Measurements from ENCODE around the gene RRP1. TPM values are rescaled to one million over a fixed set of nuclear protein-coding genes. Genes with fewer than 3 reads are reported as not detected.

RRP1 gene
- total RNA-seq, 3 donors from 2014 or later, result 15.9 to 16.3 (median 16.3) TPM

DNA sequence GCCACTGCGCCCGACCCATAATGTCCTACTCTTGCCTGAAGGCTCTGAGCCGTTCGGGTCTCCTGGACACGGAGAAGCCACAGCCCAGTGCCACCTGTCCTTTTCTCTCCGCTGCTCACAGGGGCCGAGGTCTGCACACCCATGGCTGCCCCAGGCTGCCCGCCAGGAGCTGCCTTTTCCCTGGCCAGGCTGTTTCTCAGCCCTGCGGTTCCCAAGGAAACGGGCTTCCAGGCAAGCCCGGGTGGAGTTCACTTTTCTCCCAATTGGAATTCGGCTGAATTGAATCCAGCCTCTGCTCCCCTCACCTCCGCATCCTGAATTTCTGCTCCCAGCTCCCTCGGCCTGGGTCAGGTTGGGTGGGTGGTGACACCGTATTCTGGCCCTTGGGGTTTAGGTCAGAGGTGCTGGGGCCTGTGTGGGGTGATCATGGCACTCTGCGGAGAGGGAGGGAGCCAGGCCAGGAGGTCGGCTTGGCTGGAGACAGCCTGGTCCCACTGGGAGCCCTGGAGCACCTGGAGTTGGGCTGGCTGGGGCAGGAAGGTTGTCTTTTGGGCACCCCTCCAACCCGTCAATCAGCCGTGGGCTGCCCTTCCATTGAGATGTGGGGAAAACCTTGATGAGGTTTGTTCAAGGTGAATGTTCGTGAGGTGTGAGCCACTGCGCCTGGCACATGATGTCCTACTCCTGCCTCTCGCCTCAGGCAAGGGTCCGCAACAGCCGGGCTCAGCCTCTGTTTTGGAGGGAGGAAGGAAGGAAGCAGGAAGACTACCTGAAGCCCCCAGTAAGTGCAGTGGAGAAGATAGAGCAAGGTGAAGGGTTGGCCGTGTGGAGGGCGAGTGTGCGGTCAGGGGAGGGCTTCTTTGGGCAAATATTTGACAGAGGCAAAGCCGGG, 25.1 kb downstream of the RRP1 start:
- ATAC-seq (no peak), DNase-seq (peak in 1 of 3 donors; percentile 48)
- Histone ChIP-seq H3K4me3 (no peak overlapping the region), H3K36me3 (ENCODE audit: low read depth) (no peaks in the 10 kb centered on the region), H3K9me3 (peaks cover 6% of the 10 kb centered on the region), H3K4me1 (ENCODE audit: low read depth) (peaks cover 22% of the 10 kb centered on the region)
- intact Hi-C loops (cut with DNase I, micrococcal nuclease), result loop anchor here in 1 of 2 donors (5.0 kb wide), 1 partner anchor 163 kb away; no protein-coding TSS in a partner anchor
- TF ChIP-seq, protein P1, sequence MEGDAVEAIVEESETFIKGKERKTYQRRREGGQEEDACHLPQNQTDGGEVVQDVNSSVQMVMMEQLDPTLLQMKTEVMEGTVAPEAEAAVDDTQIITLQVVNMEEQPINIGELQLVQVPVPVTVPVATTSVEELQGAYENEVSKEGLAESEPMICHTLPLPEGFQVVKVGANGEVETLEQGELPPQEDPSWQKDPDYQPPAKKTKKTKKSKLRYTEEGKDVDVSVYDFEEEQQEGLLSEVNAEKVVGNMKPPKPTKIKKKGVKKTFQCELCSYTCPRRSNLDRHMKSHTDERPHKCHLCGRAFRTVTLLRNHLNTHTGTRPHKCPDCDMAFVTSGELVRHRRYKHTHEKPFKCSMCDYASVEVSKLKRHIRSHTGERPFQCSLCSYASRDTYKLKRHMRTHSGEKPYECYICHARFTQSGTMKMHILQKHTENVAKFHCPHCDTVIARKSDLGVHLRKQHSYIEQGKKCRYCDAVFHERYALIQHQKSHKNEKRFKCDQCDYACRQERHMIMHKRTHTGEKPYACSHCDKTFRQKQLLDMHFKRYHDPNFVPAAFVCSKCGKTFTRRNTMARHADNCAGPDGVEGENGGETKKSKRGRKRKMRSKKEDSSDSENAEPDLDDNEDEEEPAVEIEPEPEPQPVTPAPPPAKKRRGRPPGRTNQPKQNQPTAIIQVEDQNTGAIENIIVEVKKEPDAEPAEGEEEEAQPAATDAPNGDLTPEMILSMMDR (IDR thresholded peaks at IDR 0.05), result no peak

DNA sequence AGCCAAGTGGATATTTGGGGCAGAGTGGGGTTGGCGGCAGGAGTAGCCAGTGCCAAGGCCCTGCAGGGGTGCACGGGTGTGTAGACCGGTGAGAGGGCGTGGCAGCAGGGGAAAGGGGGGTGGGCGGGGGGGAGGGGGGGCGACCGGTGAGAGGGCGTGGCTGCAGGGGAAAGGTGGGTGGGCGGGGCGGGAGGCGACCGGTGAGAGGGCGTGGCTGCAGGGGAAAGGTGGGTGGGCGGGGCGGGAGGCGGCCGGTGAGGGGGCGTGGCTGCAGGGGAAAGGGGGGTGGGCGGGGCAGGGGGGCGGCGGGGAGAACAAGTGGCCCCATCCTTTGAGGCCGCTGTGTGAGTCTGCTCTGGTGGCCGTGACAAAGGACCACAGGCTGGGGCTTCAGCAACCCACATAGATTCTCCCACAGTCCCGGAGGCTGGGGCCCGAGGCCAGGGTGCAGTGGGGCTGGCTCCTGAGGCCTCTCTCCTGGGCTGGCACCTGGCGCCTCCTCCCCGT, 25.8 kb downstream of the RRP1 start:
- TF ChIP-seq, protein P1 (IDR thresholded peaks at IDR 0.05), result no peak
- ATAC-seq (no peak), DNase-seq (peak in 2 of 3 donors; percentile 54 to 64)
- Histone ChIP-seq H3K36me3 (ENCODE audit: low read depth) (no peaks in the 10 kb centered on the region), H3K9me3 (peaks cover 6% of the 10 kb centered on the region), H3K4me3 (no peak overlapping the region), H3K4me1 (ENCODE audit: low read depth) (peaks cover 22% of the 10 kb centered on the region)
- intact Hi-C loops (cut with DNase I, micrococcal nuclease), result no loop called here

DNA sequence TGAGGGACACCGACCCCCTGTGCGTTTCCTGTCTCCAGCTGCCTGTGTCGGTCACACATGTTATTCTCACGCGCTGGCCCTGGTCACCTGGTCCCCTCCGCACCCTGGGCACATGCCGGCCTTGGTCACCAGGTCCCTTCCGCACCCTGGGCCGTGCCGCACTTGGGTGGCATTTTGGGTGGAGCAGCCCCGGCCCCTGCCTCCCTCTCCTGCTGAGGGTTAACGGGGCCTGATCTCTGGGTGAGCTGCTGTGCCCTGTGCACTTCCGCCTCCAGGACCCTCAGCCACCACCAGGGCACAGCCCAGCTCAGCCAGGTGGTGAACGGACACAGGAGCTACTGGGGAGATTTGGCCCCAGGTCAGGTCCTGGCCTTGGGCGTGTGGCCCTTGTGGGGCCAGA, 26.6 kb downstream of the RRP1 start:
- Histone ChIP-seq H3K9me3 (peaks cover 6% of the 10 kb centered on the region), H3K4me1 (ENCODE audit: low read depth) (peaks cover 17% of the 10 kb centered on the region), H3K4me3 (no peak overlapping the region), H3K36me3 (ENCODE audit: low read depth) (no peaks in the 10 kb centered on the region)
- ATAC-seq (no peak), DNase-seq (peak in 1 of 3 donors; percentile 55)
- intact Hi-C loops (cut with DNase I, micrococcal nuclease), result no loop called here
- TF ChIP-seq, protein P1 (IDR thresholded peaks at IDR 0.05), result no peak

DNA sequence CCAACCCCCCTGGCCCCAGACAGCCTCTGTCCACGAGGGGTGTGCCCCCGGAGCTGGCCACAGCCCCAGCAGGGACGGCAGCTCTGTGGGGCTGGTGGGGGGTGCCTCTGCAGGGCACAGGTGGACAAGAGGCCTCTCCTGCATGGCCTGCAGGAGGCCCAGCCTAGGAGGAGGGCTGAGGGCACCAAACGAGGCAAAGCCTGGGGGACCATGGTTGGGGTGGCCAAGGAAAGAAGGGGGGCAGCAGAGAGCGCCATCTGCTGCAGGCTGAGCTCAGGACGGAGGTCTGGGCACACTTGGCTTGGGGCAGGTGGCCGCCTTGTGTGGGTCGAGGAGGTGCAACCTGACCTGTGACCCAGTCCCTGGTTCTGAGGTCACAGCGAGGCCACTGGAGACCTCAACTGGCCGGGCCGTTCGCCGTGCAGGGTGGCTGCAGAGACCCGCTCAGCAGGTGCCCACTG, 27.3 kb downstream of the RRP1 start:
- Histone ChIP-seq H3K4me3 (no peak overlapping the region), H3K36me3 (ENCODE audit: low read depth) (no peaks in the 10 kb centered on the region), H3K4me1 (ENCODE audit: low read depth) (peaks cover 11% of the 10 kb centered on the region), H3K9me3 (peaks cover 6% of the 10 kb centered on the region)
- DNase-seq (no peak), ATAC-seq (no peak)
- TF ChIP-seq, protein P1 (IDR thresholded peaks at IDR 0.05), result no peak
- intact Hi-C loops (cut with DNase I, micrococcal nuclease), result no loop called here

DNA sequence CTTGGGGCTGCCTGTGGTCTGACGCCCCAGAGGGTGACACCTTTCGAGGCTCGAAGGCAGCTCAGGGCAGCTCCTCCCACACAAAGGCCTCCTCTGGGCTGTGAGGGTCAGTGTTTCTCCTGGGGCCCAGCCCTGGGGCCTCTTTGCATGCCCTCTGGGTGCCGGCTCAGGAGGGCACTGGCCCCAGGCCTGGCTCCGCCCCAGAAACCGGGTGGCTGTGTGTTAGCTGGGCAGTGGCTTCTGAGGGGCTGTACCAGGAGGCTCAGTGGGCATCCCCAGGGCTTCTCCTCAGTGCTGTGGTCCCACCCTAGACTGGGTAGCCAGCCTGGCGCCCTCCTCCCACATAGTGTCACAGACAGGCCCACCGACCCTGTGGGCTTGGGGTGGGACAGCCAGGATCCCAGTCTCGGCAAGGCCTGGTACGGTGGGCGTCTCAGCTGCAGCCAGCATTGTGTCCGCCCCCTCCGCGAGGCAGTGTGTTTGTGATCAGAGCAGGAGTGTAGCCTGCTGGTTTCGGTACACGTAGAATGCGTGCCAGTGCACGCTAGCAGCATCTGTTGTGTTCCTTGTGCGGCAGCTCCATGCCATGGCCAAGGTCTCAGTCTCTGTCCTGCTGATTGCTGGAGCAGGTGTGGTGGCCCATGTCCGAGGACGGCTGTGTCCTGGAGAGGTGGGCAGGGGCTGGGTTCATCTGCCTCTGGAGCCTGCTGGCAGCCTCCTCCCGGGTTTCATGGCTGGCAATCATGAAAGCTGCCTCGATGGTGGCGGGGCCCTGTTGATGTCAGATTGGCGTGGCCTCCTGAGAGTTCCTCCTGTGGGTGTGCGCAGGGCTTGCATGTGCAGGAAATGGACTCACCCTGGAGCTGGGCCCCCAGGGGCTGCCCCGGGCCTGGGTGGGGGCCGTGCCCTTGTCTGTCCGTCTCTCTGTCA, 28.0 kb downstream of the RRP1 start:
- no peak overlapping the region for H3K4me3 ChIP-seq
- no peaks in the 10 kb centered on the region for H3K36me3 ChIP-seq (ENCODE audit: low read depth)
- peaks cover 6% of the 10 kb centered on the region for H3K9me3 ChIP-seq
- TF ChIP-seq, protein P1 (IDR thresholded peaks at IDR 0.05), result no peak
- DNase-seq (peak in 1 of 3 donors; percentile 37), ATAC-seq (no peak)
- intact Hi-C loops (cut with DNase I, micrococcal nuclease), result no loop called here
- H3K4me1 ChIP-seq (ENCODE audit: low read depth), result peaks cover 5% of the 10 kb centered on the region

Data from mucosa of descending colon (tissue), 3 donors.